Measurements from ENCODE around the gene CPT2. TPM values are rescaled to one million over a fixed set of nuclear protein-coding genes. Genes with fewer than 3 reads are reported as not detected.

Gene CPT2
- total RNA-seq, 1 donor from 2014 or later: 21.9 TPM

DNA sequence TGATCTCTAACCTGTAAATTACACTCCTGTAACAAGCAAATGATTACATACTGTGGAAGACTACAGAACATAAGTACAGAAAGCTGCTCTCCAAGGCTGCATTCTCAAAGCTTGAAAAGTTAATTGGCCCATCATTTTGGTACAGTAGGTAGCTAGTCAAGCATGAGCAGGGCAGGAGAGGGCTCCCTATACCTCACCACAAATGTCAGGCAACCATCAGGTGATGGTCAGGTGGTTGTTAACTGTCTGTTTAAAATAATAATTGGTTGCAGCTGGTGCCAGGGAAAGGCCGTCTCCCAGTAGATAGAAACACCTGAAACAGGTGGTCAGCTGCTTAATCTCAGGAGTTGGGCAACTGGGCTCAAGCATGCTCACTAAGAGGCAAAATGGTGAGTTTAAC, 41.1 kb upstream of the CPT2 start:
- DNase-seq (ENCODE audit: low spot score, unreplicated experiment): no peak
- TF ChIP-seq, protein P1, sequence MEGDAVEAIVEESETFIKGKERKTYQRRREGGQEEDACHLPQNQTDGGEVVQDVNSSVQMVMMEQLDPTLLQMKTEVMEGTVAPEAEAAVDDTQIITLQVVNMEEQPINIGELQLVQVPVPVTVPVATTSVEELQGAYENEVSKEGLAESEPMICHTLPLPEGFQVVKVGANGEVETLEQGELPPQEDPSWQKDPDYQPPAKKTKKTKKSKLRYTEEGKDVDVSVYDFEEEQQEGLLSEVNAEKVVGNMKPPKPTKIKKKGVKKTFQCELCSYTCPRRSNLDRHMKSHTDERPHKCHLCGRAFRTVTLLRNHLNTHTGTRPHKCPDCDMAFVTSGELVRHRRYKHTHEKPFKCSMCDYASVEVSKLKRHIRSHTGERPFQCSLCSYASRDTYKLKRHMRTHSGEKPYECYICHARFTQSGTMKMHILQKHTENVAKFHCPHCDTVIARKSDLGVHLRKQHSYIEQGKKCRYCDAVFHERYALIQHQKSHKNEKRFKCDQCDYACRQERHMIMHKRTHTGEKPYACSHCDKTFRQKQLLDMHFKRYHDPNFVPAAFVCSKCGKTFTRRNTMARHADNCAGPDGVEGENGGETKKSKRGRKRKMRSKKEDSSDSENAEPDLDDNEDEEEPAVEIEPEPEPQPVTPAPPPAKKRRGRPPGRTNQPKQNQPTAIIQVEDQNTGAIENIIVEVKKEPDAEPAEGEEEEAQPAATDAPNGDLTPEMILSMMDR (IDR thresholded peaks at IDR 0.05; ENCODE audit: unreplicated experiment): no peak
- H3K36me3 Mint-ChIP-seq (ENCODE audit: insufficient read depth): no peaks in the 10 kb centered on the region
- no peaks in the 10 kb centered on the region for H3K9me3 Mint-ChIP-seq (ENCODE audit: low read depth)
- no peaks in the 10 kb centered on the region for H3K4me1 Mint-ChIP-seq (ENCODE audit: low read depth)
- H3K27me3 Mint-ChIP-seq: peaks cover 37% of the 10 kb centered on the region
- no peak overlapping the region for H3K4me3 Mint-ChIP-seq (ENCODE audit: low read depth)
- H3K27ac Mint-ChIP-seq: no peak overlapping the region

DNA sequence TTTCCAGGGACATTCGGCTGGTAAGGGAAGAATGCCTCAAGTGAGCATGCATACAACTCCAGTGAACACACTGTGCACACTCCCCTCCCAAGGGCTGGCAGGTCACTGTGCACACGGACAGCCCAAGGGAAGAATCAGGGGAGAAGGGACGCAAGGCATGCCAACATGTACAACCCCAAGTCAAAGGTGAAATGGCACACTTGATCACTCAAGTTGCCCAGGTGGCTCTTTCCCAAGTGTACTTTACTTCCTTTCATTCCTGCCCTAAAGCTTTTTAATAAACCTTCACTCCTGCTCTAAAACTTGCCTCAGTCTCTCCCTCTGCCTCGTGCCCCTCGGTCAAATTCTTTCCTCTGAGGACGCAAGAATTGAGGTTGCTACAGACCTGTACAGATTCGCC, 40.7 kb upstream of the CPT2 start:
- Mint-ChIP-seq H3K27ac (no peak overlapping the region), H3K27me3 (peaks cover 37% of the 10 kb centered on the region), H3K4me3 (ENCODE audit: low read depth) (no peak overlapping the region), H3K9me3 (ENCODE audit: low read depth) (no peaks in the 10 kb centered on the region), H3K36me3 (ENCODE audit: insufficient read depth) (no peaks in the 10 kb centered on the region), H3K4me1 (ENCODE audit: low read depth) (no peaks in the 10 kb centered on the region)
- no peak for DNase-seq (ENCODE audit: low spot score, unreplicated experiment)
- TF ChIP-seq, protein P1 (IDR thresholded peaks at IDR 0.05; ENCODE audit: unreplicated experiment): no peak

DNA sequence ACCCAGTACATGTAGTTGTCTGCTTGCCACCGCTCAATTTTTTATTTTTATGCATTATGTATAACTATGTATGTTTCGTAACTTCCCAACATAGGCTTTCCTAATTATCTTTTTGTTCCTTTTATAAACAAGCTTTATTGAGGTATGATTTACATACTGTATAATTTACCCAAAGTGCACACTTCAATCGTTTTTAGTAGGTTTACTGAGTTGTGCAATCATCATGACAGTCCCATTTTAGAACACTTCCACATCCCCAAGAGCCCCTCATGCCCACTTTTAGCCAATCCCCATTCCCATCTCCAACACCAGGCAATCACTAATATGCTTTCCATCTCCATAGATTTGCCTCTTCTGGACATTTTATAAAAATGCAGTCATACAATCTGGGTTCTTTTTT, 39.8 kb upstream of the CPT2 start:
- Mint-ChIP-seq H3K4me1 (ENCODE audit: low read depth) (no peaks in the 10 kb centered on the region), H3K27ac (no peak overlapping the region), H3K4me3 (ENCODE audit: low read depth) (no peak overlapping the region), H3K27me3 (peaks cover 37% of the 10 kb centered on the region), H3K36me3 (ENCODE audit: insufficient read depth) (no peaks in the 10 kb centered on the region), H3K9me3 (ENCODE audit: low read depth) (no peaks in the 10 kb centered on the region)
- no peak for DNase-seq (ENCODE audit: low spot score, unreplicated experiment)
- TF ChIP-seq, protein P1 (IDR thresholded peaks at IDR 0.05; ENCODE audit: unreplicated experiment): no peak

DNA sequence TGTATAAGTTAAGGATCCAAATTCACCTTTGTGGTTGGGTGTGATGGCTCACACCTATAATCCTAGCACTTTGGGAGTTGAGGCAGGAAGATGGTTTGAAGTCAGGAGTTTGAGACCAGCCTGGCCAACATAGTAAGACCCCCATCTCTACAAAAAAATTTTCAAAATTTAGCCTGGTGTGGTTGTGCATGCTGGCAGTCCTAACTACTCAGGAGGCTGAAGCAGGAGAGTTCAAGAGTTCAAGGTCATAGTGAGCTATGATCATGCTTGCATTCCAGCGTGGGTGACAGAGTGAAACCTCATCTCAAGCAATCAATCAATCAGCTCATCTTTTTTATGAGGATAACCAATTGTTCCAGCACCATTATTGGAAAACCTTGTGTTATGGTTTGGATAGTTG, 37.7 kb upstream of the CPT2 start:
- no peak overlapping the region for H3K4me3 Mint-ChIP-seq (ENCODE audit: low read depth)
- no peak for DNase-seq (ENCODE audit: low spot score, unreplicated experiment)
- H3K27me3 Mint-ChIP-seq: peaks cover 50% of the 10 kb centered on the region
- no peak overlapping the region for H3K27ac Mint-ChIP-seq
- H3K9me3 Mint-ChIP-seq (ENCODE audit: low read depth): no peaks in the 10 kb centered on the region
- H3K4me1 Mint-ChIP-seq (ENCODE audit: low read depth): no peaks in the 10 kb centered on the region
- no peaks in the 10 kb centered on the region for H3K36me3 Mint-ChIP-seq (ENCODE audit: insufficient read depth)
- TF ChIP-seq, protein P1 (IDR thresholded peaks at IDR 0.05; ENCODE audit: unreplicated experiment): no peak

DNA sequence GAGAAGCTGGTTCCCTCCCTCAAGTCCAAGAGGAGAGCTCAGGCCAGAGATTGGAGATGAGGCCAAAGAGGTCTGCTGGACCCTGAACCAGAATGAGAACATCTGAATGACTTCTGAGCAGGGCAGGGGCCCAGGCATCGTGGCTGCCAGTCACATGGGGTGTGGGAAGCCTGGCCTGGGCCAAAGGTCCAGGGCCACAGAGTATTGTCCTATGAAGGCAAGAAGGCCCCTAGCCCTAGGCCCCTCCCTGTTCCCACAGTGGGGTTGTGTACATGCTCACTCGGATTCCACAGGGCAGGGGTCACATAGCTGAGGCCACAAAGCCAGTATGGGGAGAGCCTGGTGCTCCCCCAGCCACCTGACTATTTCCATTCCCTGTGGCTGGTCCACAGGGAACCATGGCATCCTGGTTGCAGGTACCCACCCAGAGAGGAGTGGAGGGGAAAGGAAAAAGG, 35.7 kb upstream of the CPT2 start:
- Mint-ChIP-seq H3K4me3 (ENCODE audit: low read depth) (no peak overlapping the region), H3K27me3 (peaks cover 52% of the 10 kb centered on the region), H3K4me1 (ENCODE audit: low read depth) (peaks cover 3% of the 10 kb centered on the region), H3K36me3 (ENCODE audit: insufficient read depth) (no peaks in the 10 kb centered on the region), H3K27ac (no peak overlapping the region), H3K9me3 (ENCODE audit: low read depth) (no peaks in the 10 kb centered on the region)
- TF ChIP-seq, protein P1 (IDR thresholded peaks at IDR 0.05; ENCODE audit: unreplicated experiment): no peak
- DNase-seq (ENCODE audit: low spot score, unreplicated experiment): no peak

All from progenitor cell of endocrine pancreas (in vitro differentiated cells).